ENCODE data around the gene COL2A1. TPM values are rescaled to one million over a fixed set of nuclear protein-coding genes. Genes with fewer than 3 reads are reported as not detected.

COL2A1 gene
- total RNA-seq, 1 experiment from 2014 or later, result 10.8 TPM

GRCh38 chr12:48000878-48001504 is 3.3 kb downstream of the COL2A1 start:
- no peaks in the 10 kb centered on the region for H3K79me1 ChIP-seq (ENCODE audit: insufficient read depth, low read depth, low read length, poor library complexity, severe bottlenecking)
- H3K4ac ChIP-seq (ENCODE audit: low read depth, low read length), result no peak overlapping the region
- no peak overlapping the region for H4K91ac ChIP-seq (ENCODE audit: insufficient read length, low read depth, low read length)
- peaks cover 31% of the 10 kb centered on the region for H3K23me2 ChIP-seq (ENCODE audit: insufficient read length, low read depth, low read length, poor library complexity, severe bottlenecking)
- peak; percentile 82 for DNase-seq
- H3T11ph ChIP-seq (ENCODE audit: low read length), result no peak overlapping the region
- no peak overlapping the region for H2AFZ ChIP-seq (ENCODE audit: low read length)
- H2BK5ac ChIP-seq (ENCODE audit: insufficient read length, low read length), result no peak overlapping the region
- Mint-ChIP-seq H3K4me1 (peaks cover 53 to 60% of the 10 kb centered on the region in 2 experiments), H3K9me3 (peaks cover 0 to 2% of the 10 kb centered on the region in 2 experiments; a peak in 2 of 5 replicates), H3K4me3 (peak overlapping the region; percentile 54 to 86), H3K27ac (peak overlapping the region in 1 of 3 experiments; percentile 59; a peak in 2 of 7 replicates), H3K36me3 (ENCODE audit: insufficient read depth in 1 of 3, low read depth in 3 of 3) (no peaks in the 10 kb centered on the region), H3K27me3 (ENCODE audit: low read depth) (peaks cover 99% of the 10 kb centered on the region)
- H2AK5ac ChIP-seq (ENCODE audit: insufficient read length, low read length), result no peak overlapping the region
- no peak overlapping the region for H2BK120ac ChIP-seq (ENCODE audit: low read depth, low read length, poor library complexity, severe bottlenecking)
- no peaks in the 10 kb centered on the region for H3K79me2 ChIP-seq (ENCODE audit: insufficient read depth, low read length)
- peak overlapping the region; percentile 69 for H3K4me2 ChIP-seq (ENCODE audit: insufficient read depth, insufficient read length, low read length)
- no peak overlapping the region for H3K14ac ChIP-seq (ENCODE audit: insufficient read depth, low read length)
- H3K27ac ChIP-seq (ENCODE audit: insufficient read length, low read depth, low read length), result no peak overlapping the region
- no peak overlapping the region for H2BK12ac ChIP-seq (ENCODE audit: insufficient read length, low read depth, low read length)
- peaks cover 69% of the 10 kb centered on the region for H3K27me3 ChIP-seq (ENCODE audit: insufficient read depth, low read length)
- peaks cover 3% of the 10 kb centered on the region for H3K4me1 ChIP-seq (ENCODE audit: insufficient read depth, low read length)
- WGBS (ENCODE audit: extremely low coverage, insufficient read length, low lambda C conversion rate), result no CpG with 5 or more reads among the region's 18 CpGs
- no peak overlapping the region for H4K5ac ChIP-seq (ENCODE audit: insufficient read length, low read depth, low read length)
- H2BK15ac ChIP-seq (ENCODE audit: low read depth, low read length), result no peak overlapping the region
- no peaks in the 10 kb centered on the region for H3K9me3 ChIP-seq (ENCODE audit: control insufficient read depth, low read depth, low read length)
- TF ChIP-seq, protein P1, sequence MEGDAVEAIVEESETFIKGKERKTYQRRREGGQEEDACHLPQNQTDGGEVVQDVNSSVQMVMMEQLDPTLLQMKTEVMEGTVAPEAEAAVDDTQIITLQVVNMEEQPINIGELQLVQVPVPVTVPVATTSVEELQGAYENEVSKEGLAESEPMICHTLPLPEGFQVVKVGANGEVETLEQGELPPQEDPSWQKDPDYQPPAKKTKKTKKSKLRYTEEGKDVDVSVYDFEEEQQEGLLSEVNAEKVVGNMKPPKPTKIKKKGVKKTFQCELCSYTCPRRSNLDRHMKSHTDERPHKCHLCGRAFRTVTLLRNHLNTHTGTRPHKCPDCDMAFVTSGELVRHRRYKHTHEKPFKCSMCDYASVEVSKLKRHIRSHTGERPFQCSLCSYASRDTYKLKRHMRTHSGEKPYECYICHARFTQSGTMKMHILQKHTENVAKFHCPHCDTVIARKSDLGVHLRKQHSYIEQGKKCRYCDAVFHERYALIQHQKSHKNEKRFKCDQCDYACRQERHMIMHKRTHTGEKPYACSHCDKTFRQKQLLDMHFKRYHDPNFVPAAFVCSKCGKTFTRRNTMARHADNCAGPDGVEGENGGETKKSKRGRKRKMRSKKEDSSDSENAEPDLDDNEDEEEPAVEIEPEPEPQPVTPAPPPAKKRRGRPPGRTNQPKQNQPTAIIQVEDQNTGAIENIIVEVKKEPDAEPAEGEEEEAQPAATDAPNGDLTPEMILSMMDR (conservative IDR thresholded peaks at IDR 0.05), result no peak
- H4K8ac ChIP-seq (replicated peaks; ENCODE audit: insufficient read length, low read depth, low read length), result no peak overlapping the region
- H2BK20ac ChIP-seq (ENCODE audit: low read depth, low read length, poor library complexity, severe bottlenecking), result no peak overlapping the region
- no peak overlapping the region for H3K23ac ChIP-seq (ENCODE audit: insufficient read length, low read depth, low read length)
- no peak overlapping the region for H3K56ac ChIP-seq (ENCODE audit: insufficient read length, low read depth, low read length)
- H3K9ac ChIP-seq (ENCODE audit: extremely low read depth, insufficient read length, low read length), result no peak overlapping the region
- no peak overlapping the region for H3K18ac ChIP-seq (ENCODE audit: insufficient read length, low read depth, low read length)
- peaks cover 3% of the 10 kb centered on the region for H4K20me1 ChIP-seq (ENCODE audit: control insufficient read depth, insufficient read depth, insufficient read length)

Data from H9 (cell line).